Erythroblast (primary cell): ENCODE data around the gene RPL5.

ENCODE experiments used
- DNase-seq, 2 experiments: peaks; one replicate each; lab custom pipeline; 2025; lab: John Stamatoyannopoulos, UW
- GATA1 ChIP-seq: IDR thresholded peaks from 2 replicates; pipeline ENCODE4 v1.6.1; 2011; ENCODE audit warnings: low read depth, mild to moderate bottlenecking, control low read depth, low read length, moderate library complexity
- POLR2A ChIP-seq: IDR thresholded peaks from 2 replicates; pipeline ENCODE4 v1.6.1; 2011; ENCODE audit warnings: mild to moderate bottlenecking, low read length

The RPL5 gene

GRCh38 chr1:92803140-92803887, 28.5 kb upstream of the RPL5 start:
- TF ChIP-seq GATA1 (no peak), POLR2A (no peak)

DNA sequence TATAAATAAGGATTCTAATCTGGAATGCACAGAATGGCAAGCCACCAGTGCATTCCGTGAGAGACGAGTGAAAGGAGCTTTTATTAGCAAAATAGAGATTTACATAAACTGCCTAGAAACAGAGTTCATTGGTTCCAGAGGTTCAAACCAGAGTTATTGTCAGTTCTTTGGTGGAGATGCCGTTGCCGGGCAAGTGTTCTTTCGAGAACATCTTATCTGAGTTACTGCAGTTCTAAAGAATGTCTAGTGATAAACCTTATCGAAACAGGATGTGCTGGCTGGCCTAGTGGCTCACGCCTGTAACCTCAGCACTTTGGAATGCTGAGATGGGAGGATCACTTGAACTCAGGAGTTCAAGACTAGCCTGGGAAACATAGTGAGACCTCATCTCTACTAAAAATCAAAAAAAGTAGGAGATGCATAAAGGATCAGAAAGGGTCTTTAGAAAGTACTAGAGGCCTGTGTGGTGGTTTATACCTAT, 27.1 kb upstream of the RPL5 start:
- TF ChIP-seq POLR2A, result no peak
- no peak for TF ChIP-seq GATA1
- peak; percentile 66 to 88 for DNase-seq

More at GRCh38 chr1:92803140-92803887, 28.5 kb upstream of the RPL5 start:
- no peak for DNase-seq

DNA sequence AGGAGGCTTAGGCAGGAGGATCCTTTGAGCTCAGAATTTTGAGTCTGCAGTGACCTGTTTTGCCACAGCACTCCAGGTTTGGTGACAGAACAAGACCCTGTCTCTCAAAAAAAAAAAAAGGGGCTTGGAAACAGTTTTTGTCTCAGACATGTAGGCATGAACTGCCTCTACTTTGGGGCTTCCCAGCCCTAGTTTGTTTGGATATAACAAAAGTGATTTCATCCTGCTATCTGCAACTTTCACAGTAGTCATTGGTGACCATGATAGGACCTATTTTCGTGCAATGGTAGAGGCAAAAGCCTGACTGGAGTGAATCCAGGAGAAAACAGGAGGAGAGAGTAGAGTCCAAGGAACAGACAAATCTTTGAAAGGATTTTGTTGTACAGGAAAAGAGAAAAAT, 26.6 kb upstream of the RPL5 start:
- TF ChIP-seq GATA1, result no peak
- no peak for TF ChIP-seq POLR2A
- no peak for DNase-seq

DNA sequence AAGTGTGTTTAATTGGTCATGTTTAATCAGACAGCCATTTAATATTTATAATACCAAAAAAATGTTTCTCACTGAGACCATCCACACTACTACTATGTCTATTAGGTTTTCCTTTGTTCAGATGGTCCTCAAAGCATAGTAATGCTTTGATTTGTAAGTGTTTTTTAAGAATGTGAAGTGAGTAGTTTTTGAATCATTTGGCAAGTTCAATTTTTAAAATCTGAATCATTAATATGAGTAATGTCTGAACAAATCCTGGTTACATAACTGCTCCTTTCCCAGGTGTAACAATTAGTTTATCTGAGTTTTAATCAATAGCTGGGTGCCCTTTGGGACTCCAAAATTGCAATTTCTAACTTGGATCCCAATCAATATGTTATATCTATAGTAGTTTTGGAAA, 23.5 kb upstream of the RPL5 start:
- no peak for DNase-seq
- TF ChIP-seq POLR2A (no peak), GATA1 (no peak)

- no peak for TF ChIP-seq GATA1
- TF ChIP-seq POLR2A, result no peak
- no peak for DNase-seq
Observed at GRCh38 chr1:92816732-92817131, 15.1 kb upstream of the RPL5 start.

GRCh38 chr1:92817137-92817697, 14.6 kb upstream of the RPL5 start:
- no peak for TF ChIP-seq POLR2A
- TF ChIP-seq GATA1, result no peak
- no peak for DNase-seq

GRCh38 chr1:92817986-92818764, 13.7 kb upstream of the RPL5 start:
- no peak for TF ChIP-seq POLR2A
- TF ChIP-seq GATA1, result no peak
- DNase-seq, result peak; percentile 56 to 66

DNA sequence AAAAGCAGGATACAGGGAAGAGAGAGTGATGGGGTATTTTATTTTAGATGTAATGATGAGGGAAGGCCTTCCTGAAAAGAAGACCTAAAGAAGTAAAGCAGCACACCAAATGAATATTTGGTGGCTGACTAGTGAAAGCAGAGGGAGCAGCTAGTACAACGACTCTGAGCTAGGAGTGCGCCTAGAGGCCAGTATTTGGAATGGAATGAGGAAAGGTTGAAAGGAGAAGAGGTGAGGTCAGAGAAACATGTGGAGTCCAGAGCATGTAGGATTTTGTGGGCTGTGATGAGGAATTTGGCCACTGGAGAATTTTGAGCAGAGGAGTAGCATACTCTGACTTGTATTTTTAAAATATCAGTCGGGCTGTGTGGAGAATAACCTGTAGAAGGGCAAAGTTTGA, 11.8 kb upstream of the RPL5 start:
- TF ChIP-seq POLR2A (no peak), GATA1 (no peak)
- DNase-seq, result no peak

DNA sequence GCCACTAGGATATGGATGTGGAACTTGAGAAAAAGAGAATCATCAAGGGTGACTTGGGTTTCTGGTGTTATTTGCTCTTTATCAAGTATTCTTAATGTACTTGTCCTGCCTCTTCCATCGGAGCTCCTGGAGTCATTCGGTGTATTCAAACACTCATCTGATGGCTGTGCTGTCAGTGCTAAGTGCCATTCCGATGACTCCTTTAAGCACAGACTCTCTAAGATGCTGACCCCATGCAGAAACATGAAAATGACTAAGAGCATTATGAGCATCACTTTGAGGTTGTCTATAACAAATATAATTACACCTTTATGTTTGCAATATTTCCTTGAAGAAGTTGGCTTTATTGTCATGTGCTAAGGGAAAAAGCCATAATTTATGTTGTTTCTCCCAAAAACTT, 11.3 kb upstream of the RPL5 start:
- no peak for DNase-seq
- TF ChIP-seq GATA1 (no peak), POLR2A (no peak)

DNA sequence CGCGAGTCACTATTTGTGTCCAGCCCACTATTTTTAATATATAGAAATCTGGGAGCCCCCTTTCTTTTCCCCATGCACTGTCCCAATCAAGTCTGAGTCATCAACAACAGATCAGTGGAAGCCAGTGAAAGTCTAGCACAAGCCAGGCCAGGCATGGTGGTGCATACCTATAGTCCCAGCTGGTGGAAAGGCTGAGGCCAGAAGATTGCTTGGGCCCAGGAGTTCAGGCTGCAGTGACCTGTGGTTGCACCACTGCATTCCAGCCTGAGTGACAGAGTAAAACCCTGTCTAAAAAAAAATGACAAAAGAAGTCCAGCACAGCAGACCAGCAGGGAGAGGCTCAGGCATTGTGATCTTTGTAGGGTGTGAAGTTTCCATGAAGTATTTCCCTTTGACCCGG, 9.0 kb upstream of the RPL5 start:
- TF ChIP-seq POLR2A (no peak), GATA1 (no peak)
- DNase-seq, result no peak

- no peak for DNase-seq
- TF ChIP-seq GATA1, result no peak
- no peak for TF ChIP-seq POLR2A
Observed at GRCh38 chr1:92826792-92827191, 5.0 kb upstream of the RPL5 start.

DNA sequence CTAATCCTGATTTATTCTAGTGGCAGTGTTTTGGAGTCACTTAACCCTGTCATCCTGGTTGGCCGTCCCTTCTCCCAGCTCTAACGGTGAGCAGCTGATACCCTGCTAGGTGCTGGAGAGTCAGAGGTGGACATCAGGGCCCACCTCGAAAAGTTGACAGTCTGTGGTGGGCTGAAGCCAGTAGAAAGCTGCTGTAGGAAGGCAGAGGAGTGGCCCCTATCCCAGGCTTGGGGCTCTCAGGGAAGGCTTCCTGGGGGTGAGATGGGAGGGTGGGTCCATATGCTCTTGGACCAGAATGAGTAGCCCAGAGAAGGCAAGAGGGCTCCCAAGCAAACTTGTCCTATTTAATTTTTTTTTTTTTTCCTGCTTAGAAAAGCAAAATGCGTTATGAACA, 475 bp upstream of the RPL5 start:
- no peak for DNase-seq
- TF ChIP-seq GATA1 (no peak), POLR2A (no peak)

DNA sequence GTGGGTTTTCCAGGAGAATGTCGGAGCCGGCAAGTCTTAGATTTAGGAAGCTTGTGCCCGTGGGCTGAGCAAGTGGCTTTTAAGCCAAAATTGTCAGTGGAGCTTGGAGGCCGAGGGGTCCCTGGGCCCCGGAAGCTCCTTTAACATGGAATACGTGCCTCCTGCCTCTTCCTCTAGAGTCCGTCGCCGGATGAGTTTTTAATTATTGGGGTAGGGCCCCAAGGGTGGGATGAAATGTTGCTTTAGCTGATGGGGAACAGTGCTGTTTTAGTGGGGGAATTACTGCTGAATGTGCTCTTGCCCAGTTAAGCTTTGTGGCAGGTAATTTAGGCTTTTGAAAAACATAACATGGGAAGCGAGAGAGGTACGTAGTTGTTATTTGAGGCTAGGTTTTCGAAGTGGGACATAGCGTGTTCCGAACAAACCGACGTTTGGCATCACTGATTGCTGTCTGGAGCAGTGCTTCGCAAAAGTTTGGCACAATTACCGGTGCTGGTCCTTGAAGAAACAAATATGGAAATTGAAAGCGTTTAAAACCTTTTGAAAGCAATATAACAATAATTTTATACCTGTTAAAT, 786 bp downstream of the RPL5 start:
- peak; percentile 44 to 59 for DNase-seq
- TF ChIP-seq POLR2A, result no peak

DNA sequence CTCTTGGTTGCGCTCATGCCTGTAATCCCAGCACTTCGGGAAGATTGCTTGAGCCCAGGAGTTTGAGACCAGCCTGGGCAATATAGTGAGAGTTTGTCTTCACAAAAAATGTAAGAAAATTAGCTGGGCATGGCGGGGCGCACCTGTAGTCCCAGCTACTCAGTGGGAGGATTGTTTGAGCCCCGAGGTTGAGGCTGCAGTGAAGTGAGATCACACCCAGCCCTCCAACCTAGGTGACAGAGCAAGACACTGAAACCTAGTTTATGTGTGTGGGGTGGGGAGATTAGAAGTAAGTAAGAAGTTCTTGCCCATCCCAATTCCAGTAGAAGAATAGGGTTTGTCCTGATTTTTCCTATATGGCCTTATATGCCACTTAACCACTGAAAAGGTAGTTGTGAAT, 2.0 kb downstream of the RPL5 start:
- peak; percentile 27 for DNase-seq
- no peak for TF ChIP-seq POLR2A
- TF ChIP-seq GATA1, result no peak
